H9 (cell line): ENCODE data around the gene TYSND1. TPM values are rescaled to one million over a fixed set of nuclear protein-coding genes. Genes with fewer than 3 reads are reported as not detected.

Source experiments
- DNase-seq: peaks from one replicate; pipeline ENCODE4 v3.0.0-alpha.2; 2017
- H2AFZ ChIP-seq: one replicate; pipeline ENCODE4 v1.6.1; 2013; ENCODE audit warnings: mild to moderate bottlenecking, low read length, control low read depth, moderate library complexity
- H2AK5ac ChIP-seq: 2 replicates; pipeline ENCODE4 v1.6.1; 2013; ENCODE audit warnings: low read length, control low read depth, mixed read lengths; ENCODE audit not compliant: insufficient read length
- H2BK120ac ChIP-seq: one replicate; pipeline ENCODE4 v1.6.1; 2013; ENCODE audit warnings: low read depth, mild to moderate bottlenecking, low read length, control low read depth, inconsistent platforms; ENCODE audit not compliant: poor library complexity, severe bottlenecking
- H2BK12ac ChIP-seq: 2 replicates; pipeline ENCODE4 v1.6.1; 2013; ENCODE audit warnings: low read length, control low read depth, mixed read lengths, low read depth; ENCODE audit not compliant: insufficient read length
- H2BK15ac ChIP-seq: 2 replicates; pipeline ENCODE4 v1.6.1; 2013; ENCODE audit warnings: low read depth, low read length, control low read depth
- H2BK20ac ChIP-seq: one replicate; pipeline ENCODE4 v1.6.1; 2013; ENCODE audit warnings: low read depth, mild to moderate bottlenecking, low read length, control low read depth, inconsistent platforms; ENCODE audit not compliant: poor library complexity, severe bottlenecking
- H2BK5ac ChIP-seq: 2 replicates; pipeline ENCODE4 v1.6.1; 2013; ENCODE audit warnings: low read length, control low read depth, mixed read lengths; ENCODE audit not compliant: insufficient read length
- H3K14ac ChIP-seq: 2 replicates; pipeline ENCODE4 v1.6.1; 2013; ENCODE audit warnings: low read length, control low read depth; ENCODE audit not compliant: insufficient read depth
- H3K18ac ChIP-seq: 2 replicates; pipeline ENCODE4 v1.6.1; 2013; ENCODE audit warnings: low read depth, mild to moderate bottlenecking, mixed read lengths, low read length, control low read depth; ENCODE audit not compliant: insufficient read length
- H3K23ac ChIP-seq: 2 replicates; pipeline ENCODE4 v1.6.1; 2013; ENCODE audit warnings: low read length, control low read depth, mixed read lengths, low read depth; ENCODE audit not compliant: insufficient read length
- H3K23me2 ChIP-seq: 2 replicates; pipeline ENCODE4 v1.6.1; 2013; ENCODE audit warnings: low read depth, mild to moderate bottlenecking, mixed read lengths, low read length, control low read depth; ENCODE audit not compliant: insufficient read length, poor library complexity, severe bottlenecking
- H3K27ac ChIP-seq: 2 replicates; pipeline ENCODE4 v1.5.1; 2013; ENCODE audit warnings: low read length, control low read depth, mixed read lengths, low read depth; ENCODE audit not compliant: insufficient read length
- H3K27me3 ChIP-seq: 2 replicates; pipeline ENCODE4 v1.6.1; 2013; ENCODE audit warnings: low read length, control low read depth, inconsistent platforms; ENCODE audit not compliant: insufficient read depth
- H3K4ac ChIP-seq: 2 replicates; pipeline ENCODE4 v1.6.1; 2013; ENCODE audit warnings: low read depth, mild to moderate bottlenecking, control low read depth, inconsistent platforms, low read length, moderate library complexity
- H3K4me1 ChIP-seq: 2 replicates; pipeline ENCODE4 v1.6.1; 2013; ENCODE audit warnings: low read length, control low read depth, inconsistent platforms; ENCODE audit not compliant: insufficient read depth
- H3K4me2 ChIP-seq: 2 replicates; pipeline ENCODE4 v1.6.1; 2013; ENCODE audit warnings: low read length, control low read depth, mixed read lengths; ENCODE audit not compliant: insufficient read length, insufficient read depth
- H3K56ac ChIP-seq: 2 replicates; pipeline ENCODE4 v1.6.1; 2013; ENCODE audit warnings: low read depth, mild to moderate bottlenecking, mixed read lengths, low read length, control low read depth; ENCODE audit not compliant: insufficient read length
- H3K79me1 ChIP-seq: 2 replicates; pipeline ENCODE4 v1.6.1; 2013; ENCODE audit warnings: low read depth, mild to moderate bottlenecking, moderate library complexity, low read length, control low read depth, inconsistent platforms; ENCODE audit not compliant: insufficient read depth, poor library complexity, severe bottlenecking
- H3K79me2 ChIP-seq: 2 replicates; pipeline ENCODE4 v1.6.1; 2013; ENCODE audit warnings: low read length, control low read depth, inconsistent platforms; ENCODE audit not compliant: insufficient read depth
- H3K9ac ChIP-seq: 2 replicates; pipeline ENCODE4 v1.6.1; 2013; ENCODE audit warnings: low read length, control low read depth, mixed read lengths; ENCODE audit not compliant: insufficient read length; ENCODE audit errors: extremely low read depth
- H3K9me3 ChIP-seq: one replicate; pipeline ENCODE4 v1.6.1; 2013; ENCODE audit warnings: low read depth, low read length, inconsistent platforms; ENCODE audit not compliant: control insufficient read depth
- H3T11ph ChIP-seq: one replicate; pipeline ENCODE4 v1.6.1; 2013; ENCODE audit warnings: mild to moderate bottlenecking, low read length, control low read depth, inconsistent platforms
- H4K20me1 ChIP-seq: one replicate; pipeline ENCODE4 v1.6.1; 2013; ENCODE audit not compliant: control insufficient read depth, insufficient read length, insufficient read depth
- H4K5ac ChIP-seq: 2 replicates; pipeline ENCODE4 v1.6.1; 2013; ENCODE audit warnings: low read depth, mild to moderate bottlenecking, mixed read lengths, low read length, control low read depth; ENCODE audit not compliant: insufficient read length
- H4K8ac ChIP-seq: replicated peaks from 2 replicates; pipeline ENCODE4 v1.6.1; 2013; ENCODE audit warnings: low read length, control low read depth, mixed read lengths, low read depth; ENCODE audit not compliant: insufficient read length
- H4K91ac ChIP-seq: 2 replicates; pipeline ENCODE4 v1.6.1; 2013; ENCODE audit warnings: low read depth, mild to moderate bottlenecking, moderate library complexity, mixed read lengths, low read length, control low read depth; ENCODE audit not compliant: insufficient read length
- H3K27ac Mint-ChIP-seq, 3 experiments: 2 replicates in 2 of 3; 3 replicates in 1 of 3; pipeline ENCODE4 v1.8.0; 2020 to 2021; ENCODE audit warnings: mixed read lengths in 3 of 3, mild to moderate bottlenecking in 1 of 3, moderate library complexity in 1 of 3
- H3K27me3 Mint-ChIP-seq: 2 replicates; pipeline ENCODE4 v1.8.0; 2021; ENCODE audit warnings: low read depth, mild to moderate bottlenecking, moderate library complexity, mixed read lengths
- H3K36me3 Mint-ChIP-seq, 3 experiments: 2 replicates in 2 of 3; 3 replicates in 1 of 3; pipeline ENCODE4 v1.8.0; 2020 to 2021; ENCODE audit warnings: low read depth in 3 of 3, mixed read lengths in 3 of 3; ENCODE audit not compliant: insufficient read depth in 1 of 3
- H3K4me1 Mint-ChIP-seq, 2 experiments: 2 replicates each; pipeline ENCODE4 v1.8.0; 2020; ENCODE audit warnings: mixed read lengths in 2 of 2
- H3K4me3 Mint-ChIP-seq, 2 experiments: 2 replicates in 1 of 2; 3 replicates in 1 of 2; pipeline ENCODE4 v1.8.0; 2020 to 2021; ENCODE audit warnings: mild to moderate bottlenecking in 2 of 2, mixed read lengths in 2 of 2, moderate library complexity in 1 of 2
- H3K9me3 Mint-ChIP-seq, 2 experiments: 2 replicates in 1 of 2; 3 replicates in 1 of 2; pipeline ENCODE4 v1.8.0; 2020; ENCODE audit warnings: mild to moderate bottlenecking in 2 of 2, mixed read lengths in 2 of 2, moderate library complexity in 1 of 2
- CTCF ChIP-seq: fragments of 200-600 bp; sonication (generic); conservative IDR thresholded peaks from 3 replicates; pipeline ENCODE4 v1.8.0; 2021; ENCODE audit warnings: antibody characterized with exemption, mild to moderate bottlenecking
- WGBS: extraction: QIAGEN DNeasy Blood & Tissue Kit; methylation state at CpG from one replicate; pipeline ENCODE4 v1.1.7; 2013; ENCODE audit warnings: missing lambda C conversion rate, low lambda C conversion rate, mixed read lengths; ENCODE audit not compliant: insufficient read length; ENCODE audit errors: extremely low coverage; 5-methylcytosine and 5-hydroxymethylcytosine counted together
- total RNA-seq: library from RNA; stranded (reverse); gene quantifications from 2 replicates; pipeline ENCODE4 v1.2.1, GENCODE V29; 2021

TYSND1 gene
- total RNA-seq, 1 experiment from 2014 or later: 12.8 TPM

GRCh38 chr10:70106958-70107791 is 39.3 kb downstream of the TYSND1 start:
- Histone ChIP-seq H3K4me1 (no peaks in the 10 kb centered on the region), H2AFZ (no peak overlapping the region), H4K91ac (no peak overlapping the region), H2AK5ac (no peak overlapping the region), H3K9me3 (no peaks in the 10 kb centered on the region), H3K79me2 (no peaks in the 10 kb centered on the region), H3K14ac (no peak overlapping the region), H3K23ac (no peak overlapping the region), H3T11ph (no peak overlapping the region), H2BK12ac (no peak overlapping the region), H2BK5ac (no peak overlapping the region), H3K27me3 (no peaks in the 10 kb centered on the region), H3K9ac (no peak overlapping the region), H2BK15ac (no peak overlapping the region), H3K56ac (no peak overlapping the region), H3K23me2 (no peaks in the 10 kb centered on the region), H2BK20ac (no peak overlapping the region), H3K4ac (no peak overlapping the region), H3K4me2 (no peak overlapping the region), H2BK120ac (no peak overlapping the region), H3K79me1 (no peaks in the 10 kb centered on the region), H4K20me1 (no peaks in the 10 kb centered on the region), H4K5ac (no peak overlapping the region), H3K27ac (no peak overlapping the region), H3K18ac (no peak overlapping the region), H4K8ac (no peak overlapping the region)
- Mint-ChIP-seq H3K4me1 (peaks cover 11 to 12% of the 10 kb centered on the region in 2 experiments), H3K9me3 (no peaks in the 10 kb centered on the region), H3K36me3 (peaks cover 0 to 12% (median 6%) of the 10 kb centered on the region in 3 experiments; a peak in 5 of 7 replicates), H3K27ac (peak overlapping the region in 1 of 3 experiments; percentile 76; a peak in 1 of 7 replicates), H3K27me3 (peaks cover 4% of the 10 kb centered on the region; the same call in 1 of the 2 replicates), H3K4me3 (no peak overlapping the region)
- TF ChIP-seq CTCF: peak; percentile 91
- WGBS: no CpG with 5 or more reads among the region's 22 CpGs
- peak; percentile 83 for DNase-seq
